DND-41 (cell line): ENCODE data around the gene CFAP206.

Experiments
- EZH2 ChIP-seq: IDR thresholded peaks from 3 replicates; pipeline ENCODE4 v1.6.1; 2012; ENCODE audit warnings: borderline replicate concordance, low read depth, mild to moderate bottlenecking, moderate library complexity, low read length, inconsistent platforms; ENCODE audit not compliant: severe bottlenecking
- TF ChIP-seq, protein P1 (sequence below): IDR thresholded peaks from 2 replicates; pipeline ENCODE4 v1.5.1; 2012; ENCODE audit warnings: borderline replicate concordance, low read length, moderate library complexity, mild to moderate bottlenecking; ENCODE audit not compliant: poor library complexity, severe bottlenecking; ENCODE audit errors: extremely low read depth

DNA sequence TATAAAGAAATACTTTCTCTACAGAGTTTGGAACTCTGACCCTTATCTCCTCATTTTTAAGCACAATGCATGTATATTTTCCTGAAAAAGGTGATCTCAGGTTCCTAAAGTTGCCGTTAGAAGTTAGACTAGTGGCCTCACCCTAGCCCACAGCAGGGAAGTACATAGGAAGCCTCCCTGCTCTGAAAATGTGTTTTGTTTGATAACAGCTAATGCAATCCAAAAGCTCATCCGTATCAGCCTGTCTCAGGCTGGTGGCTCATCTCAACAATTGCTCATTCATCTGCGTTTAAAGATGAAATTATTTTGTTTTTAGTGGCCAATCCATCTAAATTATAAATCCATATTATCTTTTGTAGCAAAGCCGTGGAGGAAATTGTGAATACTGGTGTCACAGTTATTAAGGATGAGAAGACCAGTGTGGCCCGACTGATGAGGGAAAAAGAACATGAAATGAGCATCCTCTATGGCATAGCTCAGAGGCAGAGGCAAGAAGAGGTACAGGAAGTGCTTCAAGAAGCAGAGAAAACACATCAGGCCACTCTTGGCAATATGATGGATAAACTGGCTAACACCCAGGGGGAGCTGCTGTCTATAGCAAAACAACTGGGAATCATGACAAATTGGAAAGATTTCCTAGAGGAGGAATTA, 43.0 kb upstream of the CFAP206 start:
- TF ChIP-seq, protein P1, sequence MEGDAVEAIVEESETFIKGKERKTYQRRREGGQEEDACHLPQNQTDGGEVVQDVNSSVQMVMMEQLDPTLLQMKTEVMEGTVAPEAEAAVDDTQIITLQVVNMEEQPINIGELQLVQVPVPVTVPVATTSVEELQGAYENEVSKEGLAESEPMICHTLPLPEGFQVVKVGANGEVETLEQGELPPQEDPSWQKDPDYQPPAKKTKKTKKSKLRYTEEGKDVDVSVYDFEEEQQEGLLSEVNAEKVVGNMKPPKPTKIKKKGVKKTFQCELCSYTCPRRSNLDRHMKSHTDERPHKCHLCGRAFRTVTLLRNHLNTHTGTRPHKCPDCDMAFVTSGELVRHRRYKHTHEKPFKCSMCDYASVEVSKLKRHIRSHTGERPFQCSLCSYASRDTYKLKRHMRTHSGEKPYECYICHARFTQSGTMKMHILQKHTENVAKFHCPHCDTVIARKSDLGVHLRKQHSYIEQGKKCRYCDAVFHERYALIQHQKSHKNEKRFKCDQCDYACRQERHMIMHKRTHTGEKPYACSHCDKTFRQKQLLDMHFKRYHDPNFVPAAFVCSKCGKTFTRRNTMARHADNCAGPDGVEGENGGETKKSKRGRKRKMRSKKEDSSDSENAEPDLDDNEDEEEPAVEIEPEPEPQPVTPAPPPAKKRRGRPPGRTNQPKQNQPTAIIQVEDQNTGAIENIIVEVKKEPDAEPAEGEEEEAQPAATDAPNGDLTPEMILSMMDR: no peak
- no peak for TF ChIP-seq EZH2
